Mucosa of descending colon (tissue), 3 donors: ENCODE measurements around the gene SH3RF3. TPM values are rescaled to one million over a fixed set of nuclear protein-coding genes. Genes with fewer than 3 reads are reported as not detected.

ENCODE experiments used
- ATAC-seq: fragments of 200-7000 bp; cut with Tn5 transposase; one replicate; pipeline ENCODE4 v1.9.1; 2020; ENCODE audit warnings: mild to moderate bottlenecking, moderate library complexity
- DNase-seq, 3 donors: peaks; one replicate each; pipeline ENCODE4 v3.0.0-alpha.2; 2020
- H3K36me3 ChIP-seq: fragments of 200-600 bp; one replicate; pipeline ENCODE4 v1.8.0; 2021; ENCODE audit warnings: low read depth, mild to moderate bottlenecking
- H3K4me1 ChIP-seq: fragments of 200-600 bp; one replicate; pipeline ENCODE4 v1.8.0; 2021; ENCODE audit warnings: low read depth, mild to moderate bottlenecking
- H3K4me3 ChIP-seq: fragments of 200-600 bp; one replicate; pipeline ENCODE4 v1.8.0; 2021; ENCODE audit warnings: mild to moderate bottlenecking
- H3K9me3 ChIP-seq: fragments of 200-600 bp; one replicate; pipeline ENCODE4 v1.8.0; 2021; ENCODE audit warnings: mild to moderate bottlenecking
- intact Hi-C, 2 donors: fragments of 100-400 bp; cut with DNase I in 1 of 2; cut with micrococcal nuclease in 1 of 2; formaldehyde crosslinking; loops; one replicate each; pipeline versions ENCODE4 v1.11.0 to v1.11.1; 2022; cut with DNase I, micrococcal nuclease
- total RNA-seq, 3 donors: library from RNA; stranded (reverse); fragmentation: NEBNext Ultra II Directional in 2 of 3; extraction: Animal tissue kit (Norgen Biotek cat#: 25700) in 2 of 3; gene quantifications; one replicate each; pipeline versions ENCODE4 v1.2.1 to v1.2.4, GENCODE V29; 2021 to 2023
- TF ChIP-seq, protein P1 (sequence below): fragments of 200-600 bp; IDR thresholded peaks from one replicate; pipeline ENCODE4 v1.8.0; 2022; ENCODE audit warnings: antibody characterized with exemption, mild to moderate bottlenecking
- donor health status: DM: no; HTN: no; CAD: no; lungs with moderate emphysema.
- donor health status: DM: no; HTN: no; CAD: no.
- donor health status: DM: no; HTN: yes; CAD: no.

The SH3RF3 gene
- total RNA-seq, 3 donors from 2014 or later: 1.9 to 3.7 (median 3.0) TPM

DNA sequence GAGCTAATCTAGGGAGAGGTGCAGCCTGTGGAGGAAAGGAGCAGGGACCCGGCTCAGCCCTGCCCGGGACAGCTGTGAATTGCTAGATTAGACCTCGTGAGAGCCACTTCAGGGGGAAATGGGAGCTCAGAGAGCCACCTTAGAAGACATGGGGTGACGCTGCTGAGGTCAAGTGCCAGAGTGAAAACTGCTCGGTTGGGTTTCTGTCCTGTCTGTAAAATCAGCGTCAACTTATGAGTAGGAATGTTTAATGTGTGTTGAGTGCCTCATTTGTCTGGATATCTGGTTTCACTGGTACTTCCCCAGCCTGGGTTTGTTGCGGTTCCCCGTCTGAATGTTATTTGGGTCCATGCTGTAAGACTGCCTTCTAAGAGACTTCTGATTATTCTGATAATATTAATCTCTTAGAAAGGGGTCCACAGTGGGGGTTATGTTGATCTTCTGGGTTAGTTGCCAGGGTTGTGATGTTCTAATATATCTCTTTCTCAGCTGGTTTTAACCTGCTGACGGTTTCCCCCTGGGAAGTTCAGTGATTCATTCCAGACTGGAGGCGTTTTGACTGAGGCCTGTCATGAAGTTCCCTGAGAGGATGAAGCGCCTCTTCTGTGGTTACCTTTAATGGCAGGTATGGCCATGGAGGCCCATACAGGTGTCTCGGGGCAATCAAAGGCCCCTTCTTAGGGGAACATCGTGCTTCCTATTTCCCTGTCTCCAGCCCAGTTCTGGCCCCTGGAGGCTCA lies 175.9 kb downstream of the SH3RF3 start:
- no peak for ATAC-seq

DNA sequence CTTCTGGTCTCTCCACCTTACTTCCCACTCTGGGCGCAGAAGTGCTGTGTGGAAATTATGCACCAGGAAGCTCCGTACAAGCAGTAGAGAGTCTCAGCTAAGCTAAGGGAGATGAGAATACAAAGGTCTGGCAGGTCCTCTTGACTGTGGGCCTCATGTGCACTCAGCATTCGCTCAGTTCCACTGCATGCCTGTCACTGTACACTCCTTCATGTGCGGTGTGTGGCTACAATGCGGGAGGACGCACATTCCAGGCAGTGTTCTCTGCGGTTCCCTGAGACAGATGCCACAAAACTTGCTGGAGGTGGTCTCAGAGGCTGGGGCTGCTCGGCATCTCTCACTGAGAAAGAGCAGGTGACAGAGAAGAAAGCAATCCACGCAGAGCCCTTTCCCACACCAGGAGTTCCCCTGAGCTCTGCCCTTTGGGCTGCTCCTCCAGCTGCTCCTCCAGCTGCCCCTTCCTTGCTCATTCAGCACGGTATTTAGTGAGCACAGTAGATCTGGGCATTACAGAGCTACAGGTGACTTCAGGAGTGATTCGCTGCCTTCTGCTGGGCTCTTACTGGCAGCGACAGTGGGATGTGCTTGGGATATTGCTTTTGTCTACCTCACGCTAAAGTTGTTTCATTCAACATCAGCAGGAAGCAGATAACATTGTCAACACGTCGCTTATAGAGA lies 176.6 kb downstream of the SH3RF3 start:
- TF ChIP-seq, protein P1, sequence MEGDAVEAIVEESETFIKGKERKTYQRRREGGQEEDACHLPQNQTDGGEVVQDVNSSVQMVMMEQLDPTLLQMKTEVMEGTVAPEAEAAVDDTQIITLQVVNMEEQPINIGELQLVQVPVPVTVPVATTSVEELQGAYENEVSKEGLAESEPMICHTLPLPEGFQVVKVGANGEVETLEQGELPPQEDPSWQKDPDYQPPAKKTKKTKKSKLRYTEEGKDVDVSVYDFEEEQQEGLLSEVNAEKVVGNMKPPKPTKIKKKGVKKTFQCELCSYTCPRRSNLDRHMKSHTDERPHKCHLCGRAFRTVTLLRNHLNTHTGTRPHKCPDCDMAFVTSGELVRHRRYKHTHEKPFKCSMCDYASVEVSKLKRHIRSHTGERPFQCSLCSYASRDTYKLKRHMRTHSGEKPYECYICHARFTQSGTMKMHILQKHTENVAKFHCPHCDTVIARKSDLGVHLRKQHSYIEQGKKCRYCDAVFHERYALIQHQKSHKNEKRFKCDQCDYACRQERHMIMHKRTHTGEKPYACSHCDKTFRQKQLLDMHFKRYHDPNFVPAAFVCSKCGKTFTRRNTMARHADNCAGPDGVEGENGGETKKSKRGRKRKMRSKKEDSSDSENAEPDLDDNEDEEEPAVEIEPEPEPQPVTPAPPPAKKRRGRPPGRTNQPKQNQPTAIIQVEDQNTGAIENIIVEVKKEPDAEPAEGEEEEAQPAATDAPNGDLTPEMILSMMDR: no peak
- no peaks in the 10 kb centered on the region for H3K4me1 ChIP-seq
- no peaks in the 10 kb centered on the region for H3K36me3 ChIP-seq
- intact Hi-C loops: no loop called here
- DNase-seq (no peak), ATAC-seq (no peak)
- no peaks in the 10 kb centered on the region for H3K9me3 ChIP-seq
- H3K4me3 ChIP-seq: no peak overlapping the region

More for the DNA sequence above, 175.9 kb downstream of the SH3RF3 start:
- DNase-seq: no peak
- TF ChIP-seq, protein P1: no peak
- Histone ChIP-seq H3K9me3 (no peaks in the 10 kb centered on the region), H3K36me3 (no peaks in the 10 kb centered on the region), H3K4me3 (no peak overlapping the region), H3K4me1 (no peaks in the 10 kb centered on the region)
- intact Hi-C loops: no loop called here

DNA sequence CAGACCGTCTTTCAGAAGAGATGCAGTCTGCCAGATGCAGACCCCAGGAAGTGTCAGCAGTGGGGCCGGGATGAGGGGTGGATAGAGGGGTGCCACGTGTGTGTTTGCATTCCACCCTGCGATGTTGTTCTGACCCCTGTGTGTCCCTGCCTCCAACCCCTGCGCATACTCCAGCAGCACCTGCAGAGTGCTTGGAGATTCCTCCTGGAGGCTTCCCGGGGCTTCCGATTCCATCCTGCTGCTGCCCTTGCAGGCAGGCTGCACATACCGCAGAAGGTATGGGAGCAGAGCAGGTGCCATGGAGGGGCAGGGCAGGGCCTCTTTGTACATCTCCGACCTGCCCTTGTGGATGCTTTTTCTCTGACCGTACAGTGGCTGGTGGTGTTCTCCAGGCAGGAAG lies 177.2 kb downstream of the SH3RF3 start:
- intact Hi-C loops: no loop called here
- H3K9me3 ChIP-seq: no peaks in the 10 kb centered on the region
- H3K4me1 ChIP-seq: no peaks in the 10 kb centered on the region
- H3K36me3 ChIP-seq: no peaks in the 10 kb centered on the region
- no peak overlapping the region for H3K4me3 ChIP-seq
- TF ChIP-seq, protein P1: no peak
- DNase-seq: no peak
- ATAC-seq: no peak

DNA sequence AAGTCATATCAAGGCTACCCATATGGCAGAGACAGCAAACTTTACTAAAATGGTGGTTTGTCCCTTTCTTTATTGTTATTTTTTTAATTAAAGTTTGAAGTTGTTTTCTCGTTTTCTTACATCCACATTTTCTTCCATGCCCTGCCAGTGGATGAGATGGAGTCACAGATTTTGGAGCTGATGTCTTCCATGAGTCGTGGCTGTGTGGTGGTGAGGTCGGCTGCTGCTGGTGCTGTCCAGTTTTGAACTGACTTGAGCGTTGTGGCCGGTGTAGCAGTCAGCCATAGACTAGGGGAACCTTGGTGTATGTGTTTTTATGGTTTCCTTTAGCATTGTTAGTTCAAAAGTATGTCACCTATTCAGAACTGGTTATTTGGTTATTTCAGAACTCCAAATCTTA lies 182.8 kb downstream of the SH3RF3 start:
- ATAC-seq (no peak), DNase-seq (no peak)
- Histone ChIP-seq H3K4me1 (no peaks in the 10 kb centered on the region), H3K36me3 (no peaks in the 10 kb centered on the region), H3K4me3 (no peak overlapping the region), H3K9me3 (no peaks in the 10 kb centered on the region)
- intact Hi-C loops: no loop called here
- TF ChIP-seq, protein P1: no peak

DNA sequence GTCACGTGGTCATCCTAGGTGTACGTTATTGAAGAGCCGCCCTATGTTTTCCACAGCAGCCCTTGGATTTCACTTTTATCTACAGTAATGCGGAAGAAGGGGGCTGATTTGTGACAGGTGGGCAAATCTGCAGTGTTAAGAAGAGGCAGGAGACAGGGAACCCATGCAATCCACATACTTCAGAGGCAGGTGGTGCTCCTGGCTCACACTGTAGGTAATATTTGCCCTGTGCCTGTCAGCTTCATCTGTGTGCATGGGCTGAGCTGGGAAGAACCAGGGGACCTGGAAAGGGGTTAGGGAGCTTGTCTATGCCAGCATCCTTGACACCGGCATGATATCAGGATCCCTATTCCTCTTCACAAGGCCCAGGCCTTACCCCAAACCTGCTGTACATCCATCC lies 183.9 kb downstream of the SH3RF3 start:
- TF ChIP-seq, protein P1: no peak
- Histone ChIP-seq H3K36me3 (no peaks in the 10 kb centered on the region), H3K9me3 (no peaks in the 10 kb centered on the region), H3K4me1 (no peaks in the 10 kb centered on the region), H3K4me3 (no peak overlapping the region)
- ATAC-seq (no peak), DNase-seq (no peak)
- intact Hi-C loops: no loop called here
